PC-3 (cell line): ENCODE results near the gene ACBD6. TPM values are rescaled to one million over a fixed set of nuclear protein-coding genes. Genes with fewer than 3 reads are reported as not detected.

Experiments
- ATAC-seq: fragments of 200-7000 bp; cut with Tn5 transposase; 2 replicates; pipeline ENCODE4 v1.9.1; 2020; ENCODE audit warnings: mild to moderate bottlenecking, moderate library complexity
- BruUV-seq: library from RNA; stranded (reverse); fragments of 400-500 nt; replicated peaks from 2 replicates; lab custom pipeline; 2021; lab: Mats Ljungman, UMichigan
- CTCF ChIA-PET: fragments of 300-600 bp; sonication (Branson Sonifier 250); formaldehyde crosslinking; loops from one replicate; lab custom pipeline; 2022; ENCODE audit warnings: antibody characterized with exemption; lab: Charles Lee
- POLR2A ChIA-PET: fragments of 300-600 bp; sonication (Branson Sonifier 250); formaldehyde crosslinking; loops from one replicate; lab custom pipeline; 2022; ENCODE audit warnings: antibody characterized with exemption; ENCODE audit not compliant: unreplicated experiment; lab: Charles Lee
- DNase-seq: peaks from one replicate; pipeline ENCODE4 v3.0.0-alpha.2; 2015
- H2AFZ ChIP-seq: fragments of 300-600 bp; sonication (generic); 2 replicates; pipeline ENCODE4 v1.6.0; 2016; ENCODE audit warnings: antibody characterized with exemption, low read length
- H3F3A ChIP-seq: fragments of 300-600 bp; sonication (generic); one replicate; pipeline ENCODE4 v1.6.0; 2017; ENCODE audit warnings: antibody characterized with exemption, low read length, control low read depth, mild to moderate bottlenecking; ENCODE audit not compliant: unreplicated experiment
- H3K27ac ChIP-seq: fragments of 300-600 bp; sonication (generic); 2 replicates; pipeline ENCODE4 v1.5.1; 2016; ENCODE audit warnings: mild to moderate bottlenecking, low read length
- H3K27me3 ChIP-seq: fragments of 300-600 bp; sonication (generic); 2 replicates; pipeline ENCODE4 v1.6.1; 2016; ENCODE audit warnings: low read length, mixed read lengths
- H3K36me3 ChIP-seq: fragments of 300-600 bp; sonication (generic); 2 replicates; pipeline ENCODE4 v1.6.1; 2016; ENCODE audit warnings: low read depth, mixed run types, low read length, mixed read lengths
- H3K4me1 ChIP-seq: fragments of 300-600 bp; sonication (generic); 2 replicates; pipeline ENCODE4 v1.5.1; 2016; ENCODE audit warnings: low read length; ENCODE audit not compliant: insufficient read depth
- H3K4me2 ChIP-seq: fragments of 300-600 bp; sonication (generic); 2 replicates; pipeline ENCODE4 v1.6.0; 2016; ENCODE audit warnings: low read length
- H3K4me3 ChIP-seq: fragments of 300-600 bp; sonication (generic); 2 replicates; pipeline ENCODE4 v1.5.1; 2016; ENCODE audit warnings: mild to moderate bottlenecking, low read length, mixed read lengths
- H3K79me2 ChIP-seq: fragments of 300-600 bp; sonication (generic); 2 replicates; pipeline ENCODE4 v1.6.1; 2017; ENCODE audit warnings: low read length, mixed read lengths
- H3K9ac ChIP-seq: fragments of 300-600 bp; sonication (generic); 2 replicates; pipeline ENCODE4 v1.6.0; 2016; ENCODE audit warnings: mild to moderate bottlenecking, low read length
- H3K9me2 ChIP-seq: fragments of 300-600 bp; sonication (generic); replicated peaks from 2 replicates; pipeline ENCODE4 v1.6.1; 2016; ENCODE audit warnings: mixed run types, low read length, mixed read lengths
- H3K9me3 ChIP-seq: fragments of 300-600 bp; sonication (generic); 2 replicates; pipeline ENCODE4 v1.6.1; 2016; ENCODE audit warnings: low read length, mixed read lengths
- H4K20me1 ChIP-seq: fragments of 300-600 bp; sonication (generic); 2 replicates; pipeline ENCODE4 v1.6.1; 2016; ENCODE audit warnings: low read length, mixed read lengths
- EZH2 ChIP-seq: fragments of 300-600 bp; sonication (generic); IDR thresholded peaks from one replicate; pipeline ENCODE4 v1.6.1; 2017; ENCODE audit warnings: antibody characterized with exemption, mild to moderate bottlenecking, low read length; ENCODE audit not compliant: unreplicated experiment
- EZH2phosphoT487 ChIP-seq: fragments of 300-600 bp; sonication (generic); IDR thresholded peaks from 2 replicates; pipeline ENCODE4 v1.6.1; 2018; ENCODE audit warnings: mild to moderate bottlenecking, antibody characterized with exemption, low read length, borderline replicate concordance
- intact Hi-C: fragments of 100-400 bp; cut with micrococcal nuclease; formaldehyde crosslinking; loops from 2 replicates; pipeline ENCODE4 v1.9.0; 2023
- total RNA-seq: library from RNA; depleted of rRNA; stranded (reverse); fragments of >200 nt; gene quantifications from 2 replicates; pipeline ENCODE4 v1.2.3, GENCODE V29; 2014
- TF ChIP-seq, protein P1 (sequence below): fragments of 300-600 bp; sonication (generic); conservative IDR thresholded peaks from 2 replicates; pipeline ENCODE4 v1.5.1; 2017; ENCODE audit warnings: antibody characterized with exemption, low read depth, mild to moderate bottlenecking, low read length

The ACBD6 gene
- total RNA-seq, 1 experiment from 2014 or later: 43.3 TPM

DNA sequence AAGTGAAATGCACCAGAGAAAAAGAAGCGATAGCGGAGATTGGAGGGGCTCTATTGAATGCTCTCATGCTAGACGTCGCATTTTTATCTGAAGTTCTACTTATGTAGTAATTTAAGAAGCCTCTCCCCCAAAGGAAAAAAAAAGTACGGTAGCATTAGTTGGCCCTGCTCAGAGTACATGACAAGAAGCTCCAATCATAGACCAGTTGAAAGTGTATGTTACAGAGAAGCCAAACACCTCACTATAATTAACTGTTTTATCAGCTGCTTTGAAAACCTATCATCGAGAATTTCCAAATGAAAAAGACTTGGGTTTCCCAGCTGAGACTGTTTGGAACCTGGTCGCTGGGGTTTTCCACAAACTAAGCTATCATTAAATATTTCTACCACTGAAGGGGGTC, 36.8 kb upstream of the ACBD6 start:
- Histone ChIP-seq H3K4me1 (peaks cover 3% of the 10 kb centered on the region; the same call in 1 of the 2 replicates), H3K9me2 (no peaks in the 10 kb centered on the region), H2AFZ (no peak overlapping the region), H3K79me2 (no peaks in the 10 kb centered on the region), H3F3A (no peaks in the 10 kb centered on the region), H3K27me3 (no peaks in the 10 kb centered on the region), H3K36me3 (no peaks in the 10 kb centered on the region), H4K20me1 (no peaks in the 10 kb centered on the region), H3K4me2 (no peak overlapping the region), H3K9me3 (no peaks in the 10 kb centered on the region), H3K27ac (no peak overlapping the region), H3K9ac (no peak overlapping the region), H3K4me3 (no peak overlapping the region)
- intact Hi-C loops: no loop called here
- no TSS peak for BruUV-seq
- ChIA-PET CTCF (no interaction called here), POLR2A (no interaction called here)
- DNase-seq (no peak), ATAC-seq (no peak)
- TF ChIP-seq EZH2: no peak
- TF ChIP-seq, protein P1, sequence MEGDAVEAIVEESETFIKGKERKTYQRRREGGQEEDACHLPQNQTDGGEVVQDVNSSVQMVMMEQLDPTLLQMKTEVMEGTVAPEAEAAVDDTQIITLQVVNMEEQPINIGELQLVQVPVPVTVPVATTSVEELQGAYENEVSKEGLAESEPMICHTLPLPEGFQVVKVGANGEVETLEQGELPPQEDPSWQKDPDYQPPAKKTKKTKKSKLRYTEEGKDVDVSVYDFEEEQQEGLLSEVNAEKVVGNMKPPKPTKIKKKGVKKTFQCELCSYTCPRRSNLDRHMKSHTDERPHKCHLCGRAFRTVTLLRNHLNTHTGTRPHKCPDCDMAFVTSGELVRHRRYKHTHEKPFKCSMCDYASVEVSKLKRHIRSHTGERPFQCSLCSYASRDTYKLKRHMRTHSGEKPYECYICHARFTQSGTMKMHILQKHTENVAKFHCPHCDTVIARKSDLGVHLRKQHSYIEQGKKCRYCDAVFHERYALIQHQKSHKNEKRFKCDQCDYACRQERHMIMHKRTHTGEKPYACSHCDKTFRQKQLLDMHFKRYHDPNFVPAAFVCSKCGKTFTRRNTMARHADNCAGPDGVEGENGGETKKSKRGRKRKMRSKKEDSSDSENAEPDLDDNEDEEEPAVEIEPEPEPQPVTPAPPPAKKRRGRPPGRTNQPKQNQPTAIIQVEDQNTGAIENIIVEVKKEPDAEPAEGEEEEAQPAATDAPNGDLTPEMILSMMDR: no peak
- no peak for TF ChIP-seq EZH2phosphoT487

DNA sequence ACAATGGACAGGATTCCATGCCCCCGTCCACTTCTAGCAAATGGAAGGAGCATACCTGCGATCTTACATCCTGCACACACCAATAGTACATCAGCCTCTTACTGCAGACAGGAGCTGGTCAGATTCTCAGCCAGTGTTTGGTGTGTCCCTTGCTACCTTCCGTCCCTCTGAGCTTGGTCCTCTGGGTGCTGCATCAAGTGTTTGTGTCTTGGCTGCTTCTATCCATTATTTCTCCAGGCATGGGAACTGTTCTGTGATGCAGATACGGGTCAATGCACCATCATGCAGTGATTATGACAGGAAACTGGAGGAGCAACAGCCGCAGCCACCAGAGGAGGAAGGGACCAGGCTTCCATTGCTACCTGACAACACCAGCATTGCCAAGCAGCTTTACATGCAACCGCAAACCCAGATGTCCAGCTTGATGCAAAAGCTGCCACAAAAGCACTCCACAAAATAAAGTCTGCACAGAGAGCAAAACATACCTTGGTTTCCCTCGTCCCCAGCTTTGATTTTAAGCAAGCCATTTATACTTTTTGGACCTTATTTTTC, 34.5 kb upstream of the ACBD6 start:
- Histone ChIP-seq H2AFZ (no peak overlapping the region), H3K27me3 (no peaks in the 10 kb centered on the region), H4K20me1 (no peaks in the 10 kb centered on the region), H3K4me2 (no peak overlapping the region), H3K4me1 (peaks cover 3% of the 10 kb centered on the region; the same call in 1 of the 2 replicates), H3F3A (no peaks in the 10 kb centered on the region), H3K9me2 (no peaks in the 10 kb centered on the region), H3K79me2 (no peaks in the 10 kb centered on the region), H3K9me3 (no peaks in the 10 kb centered on the region), H3K27ac (no peak overlapping the region), H3K36me3 (no peaks in the 10 kb centered on the region), H3K4me3 (no peak overlapping the region), H3K9ac (no peak overlapping the region)
- CTCF ChIA-PET: no interaction called here
- TF ChIP-seq EZH2phosphoT487 (no peak), EZH2 (no peak)
- TF ChIP-seq, protein P1: no peak
- no peak for ATAC-seq
- no peak for DNase-seq
- POLR2A ChIA-PET: no interaction called here
- BruUV-seq: no TSS peak
- intact Hi-C loops: no loop called here

DNA sequence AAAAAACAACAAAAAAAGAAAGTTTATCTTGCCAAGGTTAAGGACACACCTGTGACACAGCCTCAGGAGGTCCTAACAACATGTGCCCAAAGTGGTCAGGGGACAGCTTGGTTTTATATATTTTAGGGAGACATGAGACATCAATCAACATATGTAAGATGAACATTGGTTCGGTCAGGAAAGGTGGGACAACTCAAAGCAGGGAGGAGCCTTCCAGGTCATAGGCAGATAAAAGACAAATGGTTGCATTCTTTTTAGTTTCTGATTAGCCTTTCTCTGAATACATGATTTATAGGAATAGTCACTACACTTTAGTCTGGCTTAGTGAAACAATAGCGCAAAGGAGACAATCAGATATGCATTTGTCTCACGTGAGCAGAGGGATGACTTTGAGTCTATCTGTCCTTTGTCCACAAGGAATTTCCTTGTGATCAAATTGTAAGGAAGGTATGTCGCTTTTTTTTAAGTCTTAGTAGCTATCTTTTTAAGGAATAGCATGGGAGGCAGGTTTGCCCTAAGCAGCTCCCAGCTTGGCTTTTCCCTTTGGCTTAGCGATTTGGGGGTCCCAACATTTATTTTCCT, 33.1 kb upstream of the ACBD6 start:
- intact Hi-C loops: no loop called here
- H3K9me2 ChIP-seq: no peaks in the 10 kb centered on the region
- H3K79me2 ChIP-seq: no peaks in the 10 kb centered on the region
- no peak overlapping the region for H3K9ac ChIP-seq
- POLR2A ChIA-PET: no interaction called here
- peaks cover 4% of the 10 kb centered on the region; the same call in 1 of the 2 replicates for H3K4me1 ChIP-seq
- H2AFZ ChIP-seq: no peak overlapping the region
- no peaks in the 10 kb centered on the region for H3K27me3 ChIP-seq
- H3K4me2 ChIP-seq: no peak overlapping the region
- BruUV-seq: no TSS peak
- no peaks in the 10 kb centered on the region for H3K36me3 ChIP-seq
- H3K4me3 ChIP-seq: no peak overlapping the region
- no peak overlapping the region for H3K27ac ChIP-seq
- DNase-seq (no peak), ATAC-seq (no peak)
- TF ChIP-seq, protein P1: no peak
- no peaks in the 10 kb centered on the region for H4K20me1 ChIP-seq
- H3K9me3 ChIP-seq: no peaks in the 10 kb centered on the region
- no peaks in the 10 kb centered on the region for H3F3A ChIP-seq
- CTCF ChIA-PET: interaction anchor here (0.7 kb wide), 1 partner anchor 39 kb away, joined by 7 read pairs; no protein-coding TSS in a partner anchor
